A549 (cell line): ENCODE data around the gene TACC2. TPM values are rescaled to one million over a fixed set of nuclear protein-coding genes. Genes with fewer than 3 reads are reported as not detected.
A peak's percentile ranks its signal among the peaks of the same experiment; 100 is the strongest.

Source experiments
- ATAC-seq, 2 experiments: fragments of 200-7000 bp in 1 of 2; fragments of >200 bp in 1 of 2; cut with Nextera tagmentation in 1 of 2; cut with Tn5 transposase in 1 of 2; 3 replicates each; pipeline versions ENCODE4 v1.8.0 to v1.9.1; 2018 to 2020; ENCODE audit warnings: mild to moderate bottlenecking in 1 of 2, moderate library complexity in 1 of 2
- CTCF ChIA-PET: fragments of 300-600 bp; sonication (Branson Sonifier 250); formaldehyde crosslinking; extraction: SDS; loops from one replicate; lab custom pipeline; 2021; ENCODE audit warnings: antibody characterized with exemption, inconsistent platforms; lab: Yijun Ruan, JAX
- POLR2A ChIA-PET: fragments of 350-600 bp; formaldehyde crosslinking; extraction: SDS; loops from one replicate; lab custom pipeline; 2021; ENCODE audit warnings: antibody characterized with exemption, inconsistent platforms; lab: Yijun Ruan, JAX
- DNase-seq, 2 experiments: peaks; one replicate each; pipeline versions ENCODE4 v3.0.0 to v3.0.0-alpha.2; 2011 to 2016; ENCODE audit warnings: low read depth in 1 of 2, low spot score in 1 of 2
- FAIRE-seq: peaks from 2 replicates; lab custom pipeline; 2011; peaks lifted over from hg19 to GRCh38; lab: Jason Lieb, UNC
- H3K27ac ChIP-seq, 2 experiments: fragments of >200 bp; sonication (Bioruptor Twin); formaldehyde crosslinking; 3 replicates each; pipeline ENCODE4 v1.5.1; 2016 to 2017
- H3K4me1 ChIP-seq: fragments of >200 bp; sonication (Bioruptor Twin); formaldehyde crosslinking; 3 replicates; pipeline ENCODE4 v1.6.1; 2016
- H3K4me2 ChIP-seq: fragments of >200 bp; sonication (Bioruptor Twin); formaldehyde crosslinking; 3 replicates; pipeline ENCODE4 v1.6.1; 2016
- H3K4me3 ChIP-seq: fragments of >200 bp; sonication (Bioruptor Twin); formaldehyde crosslinking; 3 replicates; pipeline ENCODE4 v1.5.1; 2016
- H3K9me3 ChIP-seq: fragments of >200 bp; sonication (Bioruptor Twin); formaldehyde crosslinking; 3 replicates; pipeline ENCODE4 v1.6.1; 2016
- BCL3 ChIP-seq: fragments of >200 bp; sonication (Bioruptor Twin); formaldehyde crosslinking; IDR thresholded peaks from 3 replicates; pipeline ENCODE4 v1.6.1; 2016
- BHLHE40 ChIP-seq: IDR thresholded peaks from 2 replicates; pipeline ENCODE4 v1.6.1; 2012; ENCODE audit warnings: low read depth, low read length, inconsistent platforms
- CEBPB ChIP-seq, 2 experiments: fragments of >200 bp in 1 of 2; sonication (Bioruptor Twin) in 1 of 2; formaldehyde crosslinking in 1 of 2; IDR thresholded peaks; 2 replicates each; pipeline ENCODE4 v1.6.1; 2012 to 2016
- E2F6 ChIP-seq: IDR thresholded peaks from 2 replicates; pipeline ENCODE4 v1.6.1; 2012; ENCODE audit warnings: low read depth, borderline replicate concordance
- ESRRA ChIP-seq: fragments of 150-350 bp; IDR thresholded peaks from 2 replicates; pipeline ENCODE4 v1.6.1; 2014; ENCODE audit warnings: mild to moderate bottlenecking, low read length, borderline replicate concordance
- FOXS1 ChIP-seq: fragments of 250-450 bp; sonication (Bioruptor Pico); IDR thresholded peaks from 2 replicates; pipeline ENCODE4 v1.5.0; 2020; ENCODE audit warnings: mild to moderate bottlenecking, moderate library complexity
- HES2 ChIP-seq: fragments of >200 bp; sonication (Bioruptor Twin); formaldehyde crosslinking; IDR thresholded peaks from 2 replicates; pipeline ENCODE4 v1.6.1; 2016
- HEYL ChIP-seq: fragments of 250-450 bp; sonication (Bioruptor Pico); IDR thresholded peaks from 2 replicates; pipeline ENCODE4 v1.8.0; 2021; ENCODE audit warnings: mild to moderate bottlenecking, moderate library complexity
- HOXB5 ChIP-seq: fragments of 250-450 bp; sonication (Bioruptor Pico); IDR thresholded peaks from 2 replicates; pipeline ENCODE4 v1.5.0; 2020; ENCODE audit warnings: mild to moderate bottlenecking, moderate library complexity
- MAZ ChIP-seq: fragments of 150-350 bp; IDR thresholded peaks from 2 replicates; pipeline ENCODE4 v1.6.1; 2014; ENCODE audit warnings: antibody characterized with exemption, low read depth, low read length, borderline replicate concordance
- NFE2L2 ChIP-seq: fragments of 150-350 bp; conservative IDR thresholded peaks from 2 replicates; pipeline ENCODE4 v1.6.1; 2014; ENCODE audit warnings: low read length
- NPAS2 ChIP-seq: fragments of 250-450 bp; sonication (Bioruptor Pico); IDR thresholded peaks from 2 replicates; pipeline ENCODE4 v1.8.0; 2022; ENCODE audit warnings: mild to moderate bottlenecking, moderate library complexity, borderline replicate concordance
- NR3C1 ChIP-seq: fragments of >200 bp; sonication (Bioruptor Twin); formaldehyde crosslinking; IDR thresholded peaks from 3 replicates; pipeline ENCODE4 v1.6.1; 2017
- RAD21 ChIP-seq, 2 experiments: fragments of >200 bp in 1 of 2; sonication (Bioruptor Twin) in 1 of 2; formaldehyde crosslinking in 1 of 2; IDR thresholded peaks in 1 of 2; conservative IDR thresholded peaks in 1 of 2; 2 replicates in 1 of 2; 3 replicates in 1 of 2; pipeline ENCODE4 v1.6.1; 2012 to 2018; ENCODE audit warnings: inconsistent platforms in 1 of 2
- RARB ChIP-seq: fragments of 250-450 bp; sonication (Bioruptor Pico); IDR thresholded peaks from 2 replicates; pipeline ENCODE4 v1.8.0; 2021; ENCODE audit warnings: mild to moderate bottlenecking, moderate library complexity
- SMC3 ChIP-seq: fragments of >200 bp; sonication (Bioruptor Twin); formaldehyde crosslinking; IDR thresholded peaks from 3 replicates; pipeline ENCODE4 v1.6.1; 2018; ENCODE audit warnings: inconsistent platforms
- TP53 ChIP-seq: fragments of 250-450 bp; sonication (Bioruptor Pico); IDR thresholded peaks from 2 replicates; pipeline ENCODE4 v1.5.0; 2021; ENCODE audit warnings: mild to moderate bottlenecking, moderate library complexity
- USF2 ChIP-seq: fragments of 450-650 bp; IDR thresholded peaks from 2 replicates; pipeline ENCODE4 v1.6.1; 2014; ENCODE audit warnings: antibody characterized with exemption
- ZNF302 ChIP-seq: fragments of 250-450 bp; sonication (Bioruptor Pico); IDR thresholded peaks from 2 replicates; pipeline ENCODE4 v1.9.0; 2021; ENCODE audit warnings: inconsistent platforms, mild to moderate bottlenecking, moderate library complexity
- ZSCAN20 ChIP-seq: fragments of 250-450 bp; sonication (Bioruptor Pico); IDR thresholded peaks from 2 replicates; pipeline ENCODE4 v1.8.0; 2022; ENCODE audit warnings: mild to moderate bottlenecking, moderate library complexity
- WGBS: methylation state at CpG from one replicate; pipeline ENCODE4 v1.1.6; 2017; ENCODE audit errors: missing lambda C conversion rate; 5-methylcytosine and 5-hydroxymethylcytosine counted together
- polyA plus RNA-seq, 4 experiments: library from polyadenylated mRNA; depleted of rRNA in 3 of 4; stranded (reverse); fragments of >200 nt; fragmentation: RNase III in 1 of 4; extraction: RNeasy Plus Mini Kit Qiagen cat#74134 plus additional on column Dnase treatment in 1 of 4; gene quantifications; 2 replicates in 3 of 4; 3 replicates in 1 of 4; pipeline ENCODE4 v1.2.3, GENCODE V29; 2011 to 2017

TACC2 gene
- polyA plus RNA-seq, 2 of the 4 experiments (the other 2 are of a cell fraction): 83.3 to 128 TPM

GRCh38 chr10:122264436-122264835, 275.5 kb downstream of the TACC2 start:
- CTCF ChIA-PET: interaction anchor here (0.7 to 1.2 kb wide), 3 partner anchors 13 to 76 kb away, joined by 3 to 4 read pairs (median 4); no protein-coding TSS in a partner anchor

GRCh38 chr10:122264931-122265330, 276.0 kb downstream of the TACC2 start:
- Histone ChIP-seq H3K4me2 (no peak overlapping the region; the same call in 2 of the 3 replicates), H3K4me3 (no peak overlapping the region), H3K9me3 (peaks cover 21% of the 10 kb centered on the region), H3K4me1 (peaks cover 40% of the 10 kb centered on the region), H3K27ac (peak overlapping the region; percentile 64 to 66; a peak in 5 of 6 replicates)
- TF ChIP-seq BHLHE40 (no peak), NPAS2 (CRISPR knock-in tag) (no peak), HES2 (no peak), HEYL (CRISPR knock-in tag) (no peak)
- DNase-seq (no peak), FAIRE-seq (no peak), ATAC-seq (no peak)
- ChIA-PET POLR2A (no interaction called here), CTCF (no interaction called here)
- 82% methylated on average over 8 of the region's 8 CpGs for WGBS

More at GRCh38 chr10:122264436-122264835, 275.5 kb downstream of the TACC2 start:
- peaks cover 21% of the 10 kb centered on the region for H3K9me3 ChIP-seq
- H3K4me3 ChIP-seq: no peak overlapping the region
- H3K27ac ChIP-seq: peak overlapping the region; percentile 64 to 66; a peak in 5 of 6 replicates
- FAIRE-seq (no peak), ATAC-seq (no peak), DNase-seq (no peak)
- POLR2A ChIA-PET: no interaction called here
- no peak for TF ChIP-seq ZNF302
- no peak for TF ChIP-seq BCL3
- TF ChIP-seq HOXB5 (CRISPR knock-in tag): no peak
- TF ChIP-seq RAD21 (conservative IDR thresholded peaks at IDR 0.05 in 1 of 2, IDR thresholded peaks at IDR 0.05 in 1 of 2): no peak
- no peak for TF ChIP-seq MAZ
- TF ChIP-seq CEBPB (IDR thresholded peaks at IDR 0.05): no peak
- no peak for TF ChIP-seq RARB (CRISPR knock-in tag)
- no peak for TF ChIP-seq ESRRA
- no peak for TF ChIP-seq E2F6
- no peak for TF ChIP-seq SMC3
- no peak for TF ChIP-seq HEYL (CRISPR knock-in tag)
- no peak for TF ChIP-seq NR3C1
- no peak for TF ChIP-seq HES2
- TF ChIP-seq FOXS1 (CRISPR knock-in tag): no peak
- TF ChIP-seq NFE2L2: no peak
- TF ChIP-seq ZSCAN20 (CRISPR knock-in tag): no peak
- TF ChIP-seq USF2: no peak
- peaks cover 40% of the 10 kb centered on the region for H3K4me1 ChIP-seq
- peak overlapping the region; percentile 61 for H3K4me2 ChIP-seq
- 74% methylated on average over 1 of the region's 1 CpG for WGBS

- WGBS: 94% methylated on average over 6 of the region's 6 CpGs
- no peak for ATAC-seq
- CTCF ChIA-PET: interaction anchor here (0.9 to 1.0 kb wide), 2 partner anchors 21 to 30 kb away, joined by 3 read pairs; no protein-coding TSS in a partner anchor
Observed at GRCh38 chr10:122265896-122266295, 276.9 kb downstream of the TACC2 start.

More at GRCh38 chr10:122265896-122266295, 276.9 kb downstream of the TACC2 start:
- no peak overlapping the region; a peak in 1 of 6 replicates for H3K27ac ChIP-seq
- H3K4me1 ChIP-seq: peaks cover 40% of the 10 kb centered on the region
- no peak overlapping the region for H3K4me3 ChIP-seq
- no peak for TF ChIP-seq NFE2L2
- TF ChIP-seq TP53 (CRISPR knock-in tag): no peak
- TF ChIP-seq, all 56 proteins: peak for 0
- Histone ChIP-seq H3K9me3 (peaks cover 21% of the 10 kb centered on the region), H3K4me2 (no peak overlapping the region)
- POLR2A ChIA-PET: no interaction called here
- FAIRE-seq (no peak), DNase-seq (no peak)
